Hematopoietic multipotent progenitor cell treated with erythropoietin and hydrocortisone succinate and interleukin-3 and kit ligand, for 15 days (in vitro differentiated cells): Measurements from ENCODE around the gene AICDA.
"Not testable (repeated sequence)": the region's sequence is repeated elsewhere in the genome, so short reads cannot be mapped to it uniquely, and the experiment has no call there.

Source experiments
- DNase-seq: peaks from one replicate; pipeline ENCODE4 v3.0.0-alpha.2; 2015; ENCODE audit warnings: low spot score

AICDA gene

GRCh38 chr12:8609061-8609570 lies 3.5 kb downstream of the AICDA start:
- peak; percentile 39 for DNase-seq

- no peak for DNase-seq
Observed at GRCh38 chr12:8606890-8607289, 5.8 kb downstream of the AICDA start.

GRCh38 chr12:8605057-8605456 lies 7.6 kb downstream of the AICDA start:
- DNase-seq = no peak

DNA sequence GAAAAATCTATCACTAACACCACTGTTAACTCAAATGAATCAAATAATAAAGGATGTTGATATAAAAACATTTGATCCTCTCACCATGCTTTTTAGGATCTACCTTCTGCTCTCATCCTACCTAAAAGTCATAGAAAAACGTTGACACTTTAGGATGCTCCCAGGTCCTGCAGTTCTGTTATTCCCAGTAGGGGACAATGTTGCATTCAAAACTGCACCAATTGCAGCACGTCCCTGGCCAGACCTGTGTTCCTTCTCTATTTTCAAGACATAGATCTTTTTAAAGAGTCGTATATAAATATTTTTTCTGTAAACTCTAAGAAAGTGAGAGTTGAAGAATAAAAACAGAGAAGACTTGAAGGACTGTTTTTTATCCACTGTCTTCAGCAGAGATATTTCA lies 8.8 kb downstream of the AICDA start:
- no peak for DNase-seq

- DNase-seq = no peak
Observed at GRCh38 chr12:8603286-8603685, 9.4 kb downstream of the AICDA start.

DNA sequence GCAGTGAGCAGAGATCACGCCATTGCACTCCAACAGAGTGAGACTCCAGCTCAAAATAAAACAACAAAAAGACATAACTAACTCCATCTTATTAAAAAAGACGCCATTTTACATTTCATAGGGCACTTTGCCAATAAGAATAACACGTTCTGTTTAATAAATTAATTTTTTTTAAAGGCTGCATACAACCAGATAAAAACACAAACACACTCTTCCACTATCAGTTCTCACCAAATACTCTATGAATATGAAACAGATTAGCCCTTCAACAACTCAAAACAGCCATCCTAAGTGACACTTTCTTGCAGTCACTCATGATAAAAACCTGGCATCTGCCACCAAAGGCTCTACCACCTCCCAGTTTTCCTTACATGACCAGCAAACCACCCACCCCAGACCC lies 16.1 kb downstream of the AICDA start:
- peak; percentile 51 for DNase-seq

- no peak for DNase-seq
Observed at GRCh38 chr12:8594072-8594471, 18.6 kb downstream of the AICDA start.

DNA sequence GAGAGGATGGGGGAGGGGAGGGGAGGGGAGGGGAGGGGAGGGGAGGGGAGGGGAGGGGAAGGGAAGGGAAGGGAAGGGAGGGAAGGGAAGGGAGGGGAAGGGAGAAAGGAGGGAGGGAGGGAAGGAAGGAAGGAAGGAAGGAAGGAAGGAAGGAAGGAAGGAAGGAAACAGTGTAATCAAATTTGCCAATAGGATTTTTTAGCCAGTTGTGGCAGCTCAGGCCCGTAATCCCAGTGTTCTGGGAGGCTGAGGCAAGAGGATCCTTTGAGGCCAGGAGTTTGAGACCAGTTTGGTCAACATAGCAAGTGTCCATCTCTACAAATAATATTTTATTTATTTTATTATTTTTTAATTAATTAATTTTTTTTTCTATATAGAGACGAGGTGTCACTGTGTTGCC lies 19.4 kb downstream of the AICDA start:
- no peak for DNase-seq

- DNase-seq = no peak
Observed at GRCh38 chr12:8590842-8591545, 21.7 kb downstream of the AICDA start.

DNA sequence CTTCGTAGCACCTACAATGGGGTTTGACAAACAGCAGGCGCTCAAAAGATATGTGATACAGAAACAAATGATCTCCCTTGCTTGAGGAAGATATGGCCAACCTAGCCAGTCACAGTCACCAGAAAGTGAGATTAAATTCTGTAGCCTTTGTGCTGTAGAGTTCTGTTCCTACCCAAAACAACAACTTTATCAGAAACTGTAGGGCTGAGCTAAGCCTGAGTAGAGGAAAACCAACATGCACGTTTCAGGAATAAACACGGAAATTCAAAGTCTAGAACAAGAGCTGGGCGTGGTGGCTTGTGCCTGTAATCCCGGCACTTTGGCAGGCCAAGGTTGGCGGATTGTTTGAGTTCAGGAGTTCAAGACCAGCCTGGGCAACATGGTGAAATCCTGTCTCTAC lies 23.0 kb downstream of the AICDA start:
- no peak for DNase-seq

- DNase-seq = not testable (repeated sequence)
Observed at GRCh38 chr12:8584478-8584877, 28.2 kb downstream of the AICDA start.

GRCh38 chr12:8584004-8584403 lies 28.7 kb downstream of the AICDA start:
- no peak for DNase-seq

DNA sequence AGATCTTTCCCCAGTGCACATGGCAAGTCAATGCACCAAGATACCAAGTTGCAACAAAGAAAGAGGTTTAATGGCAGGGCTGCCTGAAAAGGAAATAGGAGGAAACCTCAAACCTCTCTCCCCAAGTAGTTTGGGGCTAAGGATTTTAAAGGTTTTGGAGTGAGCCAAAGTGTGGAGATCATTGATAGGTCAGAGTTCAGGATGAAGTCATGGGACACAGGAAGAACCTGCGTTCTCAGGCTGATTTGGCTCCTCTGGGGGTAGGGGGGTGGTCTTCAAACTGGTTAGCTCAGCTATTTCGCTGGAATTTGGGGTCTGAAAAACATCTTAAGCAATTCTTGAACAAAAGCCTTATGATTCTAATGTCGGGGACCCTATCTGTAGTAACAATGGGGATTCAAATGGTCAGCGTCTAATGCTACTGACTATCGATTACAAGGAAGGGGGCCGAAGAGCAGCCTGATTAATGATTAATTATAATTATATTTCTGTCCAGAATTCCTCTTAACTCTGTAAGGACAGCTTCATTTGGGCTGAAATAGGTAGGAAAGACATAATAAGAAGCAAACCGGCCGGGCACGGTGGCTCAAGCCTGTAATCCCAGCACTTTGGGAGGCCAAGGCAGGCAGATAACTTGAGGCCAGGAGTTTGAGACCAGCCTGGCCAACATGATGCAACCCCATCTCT lies 31.4 kb downstream of the AICDA start:
- DNase-seq = no peak

DNA sequence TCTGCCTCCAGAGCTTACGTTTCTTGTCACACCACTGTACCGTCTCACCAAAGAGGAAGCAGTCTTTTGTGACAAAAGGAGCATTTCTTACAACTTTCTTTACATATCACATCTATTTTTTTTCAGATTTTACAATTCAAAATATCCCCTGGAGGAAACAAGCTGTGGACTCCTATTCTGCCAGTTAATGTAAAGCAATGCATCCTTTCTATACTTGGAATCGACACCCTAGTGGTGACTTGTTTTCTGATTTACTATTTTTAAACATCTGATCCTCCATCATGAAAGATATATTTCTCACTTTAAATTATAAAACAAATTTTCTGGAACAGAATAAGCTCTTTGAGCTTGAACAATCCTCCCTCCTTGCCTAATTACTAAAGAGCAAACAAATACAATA lies 34.8 kb downstream of the AICDA start:
- DNase-seq = no peak

GRCh38 chr12:8572507-8572906 lies 40.2 kb downstream of the AICDA start:
- no peak for DNase-seq

DNA sequence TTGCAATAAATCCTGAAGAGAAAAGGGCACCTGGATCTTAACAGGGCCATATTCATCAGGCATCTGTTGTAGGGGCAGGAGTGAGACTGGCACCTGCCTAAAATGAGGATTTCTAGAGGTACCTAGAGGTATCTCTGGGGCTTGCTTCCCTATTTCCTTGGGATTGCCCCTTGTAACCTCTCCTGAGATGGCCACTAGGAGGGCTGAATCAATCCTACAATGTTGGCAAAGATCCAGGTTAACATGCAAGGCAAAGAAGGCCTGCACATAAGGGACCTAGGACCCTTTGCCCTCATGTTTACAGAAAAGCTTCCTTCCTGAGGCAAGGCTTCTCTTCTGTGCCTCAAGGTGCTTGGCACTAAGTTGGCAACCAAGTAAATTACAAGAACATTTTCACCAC lies 46.1 kb downstream of the AICDA start:
- DNase-seq = peak; percentile 11

DNA sequence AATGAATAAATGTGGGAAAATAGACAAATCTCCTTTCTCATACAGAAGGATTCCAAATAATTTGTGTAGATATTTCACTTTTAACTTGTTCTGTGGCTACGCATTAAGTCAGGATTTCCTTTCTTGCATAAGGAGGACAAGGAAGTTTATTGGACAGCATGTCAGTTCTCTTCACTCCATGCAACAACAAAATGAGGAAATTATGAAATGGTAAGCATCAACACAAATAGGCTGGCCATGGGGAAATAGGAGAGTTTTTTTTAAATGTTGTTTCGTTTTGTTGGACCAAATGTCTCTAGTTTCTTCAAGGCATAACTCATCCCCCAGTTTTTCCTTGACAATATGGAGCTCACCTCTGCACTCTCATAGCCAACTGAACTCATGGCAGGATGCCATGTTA lies 46.6 kb downstream of the AICDA start:
- DNase-seq = not testable (repeated sequence)

DNA sequence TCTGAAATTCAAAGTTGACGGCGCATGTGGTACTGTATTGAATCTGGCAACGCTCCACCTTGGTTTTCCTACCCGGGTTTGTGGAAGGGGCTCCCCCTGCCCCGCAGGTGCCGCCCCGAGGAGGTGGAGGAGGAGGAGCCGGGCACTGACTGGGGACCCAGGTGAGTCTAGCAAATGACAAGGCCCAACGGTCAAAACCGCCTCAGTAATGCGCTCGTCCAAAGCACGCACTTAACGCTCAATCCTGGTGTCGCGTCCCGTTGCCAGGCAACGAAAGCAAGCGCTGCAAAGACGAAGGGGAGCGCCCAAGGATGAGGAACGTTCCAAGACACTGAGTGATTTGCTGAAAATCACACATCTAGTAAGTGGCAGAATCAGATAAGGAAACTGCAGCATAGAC lies 48.0 kb downstream of the AICDA start:
- no peak for DNase-seq

DNA sequence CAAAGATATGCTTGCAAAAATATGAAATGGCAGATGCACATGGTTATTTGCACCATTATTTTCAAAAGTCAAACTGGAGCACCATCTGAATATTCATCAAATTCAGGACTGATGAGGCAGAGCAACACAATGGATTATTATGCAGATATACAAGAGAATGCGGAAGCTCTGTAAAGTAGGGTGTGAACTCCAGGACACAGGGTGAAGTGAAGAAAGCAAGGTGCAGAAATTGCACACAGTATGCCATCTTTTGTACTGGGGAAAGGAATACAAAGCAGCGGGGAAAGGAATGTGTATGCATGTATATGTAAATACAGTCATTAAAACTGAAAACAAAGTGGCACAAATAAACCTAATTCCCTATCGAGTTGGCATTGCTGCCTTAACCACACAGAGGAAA lies 49.3 kb downstream of the AICDA start:
- no peak for DNase-seq

GRCh38 chr12:8562310-8562709 lies 50.3 kb downstream of the AICDA start:
- no peak for DNase-seq

DNA sequence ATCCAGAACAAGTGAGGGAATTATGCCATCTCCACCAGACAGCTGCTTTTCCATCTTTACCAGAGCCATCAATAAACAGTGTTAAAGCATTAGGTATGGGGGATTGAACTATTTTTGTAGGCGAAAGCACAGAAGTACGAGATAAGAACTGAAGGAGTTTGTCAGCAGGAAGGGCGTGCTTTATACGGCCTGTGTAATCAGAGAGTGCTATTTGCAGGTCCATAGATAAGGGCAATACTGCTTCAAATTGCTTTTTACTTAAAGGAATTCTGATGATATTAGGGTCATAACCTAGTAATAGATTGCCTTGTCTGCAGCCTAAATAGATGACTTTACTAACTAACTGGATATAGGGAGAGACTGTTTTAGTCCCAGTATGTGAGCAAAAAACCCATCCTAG lies 51.6 kb downstream of the AICDA start:
- DNase-seq = no peak

- DNase-seq = no peak
Observed at GRCh38 chr12:8559676-8560075, 53.0 kb downstream of the AICDA start.

DNA sequence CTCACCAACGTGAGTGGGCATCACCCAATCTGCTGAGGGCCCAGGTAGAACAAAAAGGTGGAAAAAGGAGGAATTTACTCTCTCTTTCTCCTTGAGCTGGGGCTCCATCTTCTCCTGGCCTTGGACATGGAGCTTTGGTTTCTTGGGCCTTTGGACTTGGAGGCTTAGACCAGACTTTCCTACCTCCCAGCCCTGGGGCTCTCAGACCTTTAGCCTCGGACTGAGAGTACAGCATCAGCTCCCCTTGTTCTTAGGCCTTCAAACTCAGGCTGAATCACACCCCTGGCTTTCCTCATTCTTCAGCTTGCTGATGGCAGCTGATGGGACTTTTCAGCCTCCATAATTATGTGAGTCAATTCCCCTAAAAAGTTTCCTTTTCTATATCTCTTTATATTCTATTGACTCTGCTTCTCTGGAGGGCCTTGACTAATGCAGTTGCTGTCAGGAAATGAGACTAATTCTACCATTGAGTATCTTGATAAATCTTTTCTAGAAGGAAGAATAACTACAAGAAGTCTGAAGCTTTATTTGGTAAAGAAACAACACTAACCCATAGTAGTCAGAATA lies 56.0 kb downstream of the AICDA start:
- DNase-seq = no peak
